HG03571 (cell line): ENCODE data around the gene EDN2.

Experiments used
- ATAC-seq: cut with Tn5 transposase; IDR thresholded peaks from one replicate; pipeline ENCODE4 v1.9.1; 2021; ENCODE audit not compliant: unreplicated experiment

EDN2 gene

DNA sequence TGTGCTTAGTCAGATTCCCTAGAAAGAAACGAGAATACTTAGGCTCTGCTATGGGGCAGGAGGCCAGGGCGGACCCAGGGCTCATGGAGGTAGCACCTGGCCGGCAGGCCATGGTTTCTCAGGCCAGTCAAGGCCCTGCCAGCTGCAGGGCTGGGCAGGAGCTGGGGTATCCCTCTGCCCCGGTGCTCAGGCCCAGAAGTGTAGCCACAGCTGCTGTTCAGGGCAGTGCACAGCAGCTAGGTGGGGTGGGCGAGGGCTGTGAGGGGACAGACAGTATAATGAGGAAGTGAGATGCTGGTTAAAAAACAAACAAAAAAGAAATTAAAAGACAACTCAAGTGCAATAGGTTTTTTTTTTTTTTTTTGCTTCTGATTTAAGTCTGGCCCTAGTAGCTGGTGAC, 34.0 kb upstream of the EDN2 start:
- ATAC-seq, result no peak

DNA sequence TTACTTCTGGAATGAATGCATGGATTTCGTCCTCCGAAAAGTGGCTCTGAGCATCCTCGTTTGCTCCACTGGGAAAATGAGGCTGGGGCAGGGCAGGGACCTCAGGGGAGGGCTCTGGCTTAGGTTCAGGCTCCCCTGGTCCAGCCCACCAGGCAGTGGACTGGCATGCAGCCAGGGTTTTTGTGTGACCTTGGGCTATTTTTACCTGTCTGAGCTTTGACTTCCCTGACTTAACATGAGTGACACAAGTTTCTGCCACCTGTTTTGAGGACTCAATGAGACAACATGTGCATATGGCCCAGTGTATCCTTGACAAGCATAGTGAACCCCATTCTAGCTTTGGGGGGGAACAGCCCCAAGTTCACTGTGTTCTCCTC, 32.6 kb upstream of the EDN2 start:
- no peak for ATAC-seq

DNA sequence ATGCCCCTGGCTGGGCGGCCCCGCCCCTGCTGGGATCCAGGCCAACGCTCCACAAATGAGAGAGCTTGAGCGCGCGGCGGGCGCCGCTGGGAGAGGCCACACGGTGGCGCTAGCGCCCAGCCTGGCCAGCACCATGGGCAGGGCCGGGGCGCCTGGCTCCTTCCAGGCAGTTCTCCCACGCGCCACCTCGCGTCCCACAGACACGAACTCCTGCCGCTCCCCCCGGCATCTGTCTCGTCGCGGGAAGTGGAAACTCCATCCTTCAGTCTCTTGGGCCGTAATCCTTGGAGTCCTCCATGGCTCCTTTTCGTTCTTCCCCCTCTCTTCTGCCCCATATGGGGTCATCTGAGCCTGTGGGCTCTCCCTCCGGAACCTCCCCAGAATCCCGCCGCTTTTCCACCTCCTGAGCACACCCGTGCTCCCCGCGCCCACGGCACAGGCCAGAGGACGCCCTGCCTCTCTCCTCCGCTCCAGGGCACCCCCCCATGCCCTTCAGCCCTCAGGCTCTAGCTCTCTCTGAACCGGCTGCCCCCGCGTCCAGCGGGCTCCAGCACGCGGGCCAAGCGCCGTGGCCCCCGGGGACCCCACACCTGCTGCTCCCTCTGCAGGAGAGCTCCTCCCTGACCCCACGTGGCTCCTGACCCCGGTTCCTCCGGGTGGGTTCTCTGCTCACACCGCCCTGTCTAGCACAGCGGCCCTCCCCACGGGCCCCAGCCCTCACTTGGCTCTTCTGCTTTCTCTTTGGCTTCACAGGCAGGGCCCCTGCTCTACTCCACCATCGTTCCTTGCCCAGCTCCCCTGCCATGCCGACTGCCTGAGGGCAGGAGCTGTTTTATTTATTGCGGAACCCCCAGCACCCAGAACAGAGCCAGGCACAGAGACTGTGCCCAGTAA, 31.9 kb upstream of the EDN2 start:
- peak; percentile 66 for ATAC-seq

DNA sequence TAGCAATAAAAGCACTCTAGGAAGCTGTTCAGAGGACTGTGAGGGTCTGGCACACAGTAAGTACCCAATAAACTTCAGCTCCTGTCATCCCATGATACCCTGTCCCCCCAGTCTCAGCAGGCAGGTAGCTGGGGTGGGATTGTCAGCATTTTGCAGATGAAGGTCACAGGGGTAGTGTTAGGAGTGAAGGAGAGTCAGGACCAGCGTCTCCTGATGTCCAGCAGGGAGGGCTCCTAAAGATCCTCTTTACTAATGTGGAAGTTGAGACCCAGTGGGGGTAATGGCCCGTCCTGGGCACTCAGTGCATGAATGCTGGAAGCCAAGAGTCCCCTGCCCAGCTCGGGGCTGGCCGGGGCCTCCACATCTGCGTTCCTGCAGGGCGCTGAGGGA, 31.3 kb upstream of the EDN2 start:
- ATAC-seq, result no peak

DNA sequence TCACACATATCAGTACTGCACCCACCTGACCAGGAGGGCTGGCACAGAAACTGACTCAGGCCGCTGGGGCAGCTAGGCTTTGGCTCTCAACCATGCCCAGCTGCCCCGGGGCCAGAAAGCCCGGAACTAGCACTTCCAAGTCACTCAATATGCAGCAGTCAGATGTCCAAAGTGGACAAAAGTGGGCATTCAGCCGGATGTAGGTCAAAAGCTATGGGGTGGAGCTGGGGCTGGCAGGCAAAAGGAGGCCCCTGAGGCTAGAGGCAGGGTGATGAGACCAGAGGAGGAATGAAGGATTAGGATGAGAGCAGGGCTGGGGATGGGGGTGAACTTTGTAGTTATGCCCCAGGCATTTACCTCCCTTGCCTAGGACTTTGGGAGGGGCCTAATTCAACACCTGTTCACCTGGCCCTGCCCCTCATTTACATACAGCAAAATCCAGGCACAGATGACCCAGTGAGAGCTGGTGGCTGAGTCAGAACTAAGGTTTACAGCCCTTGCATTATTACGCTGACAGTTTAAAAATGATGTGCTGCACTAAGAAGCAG, 30.7 kb upstream of the EDN2 start:
- no peak for ATAC-seq

DNA sequence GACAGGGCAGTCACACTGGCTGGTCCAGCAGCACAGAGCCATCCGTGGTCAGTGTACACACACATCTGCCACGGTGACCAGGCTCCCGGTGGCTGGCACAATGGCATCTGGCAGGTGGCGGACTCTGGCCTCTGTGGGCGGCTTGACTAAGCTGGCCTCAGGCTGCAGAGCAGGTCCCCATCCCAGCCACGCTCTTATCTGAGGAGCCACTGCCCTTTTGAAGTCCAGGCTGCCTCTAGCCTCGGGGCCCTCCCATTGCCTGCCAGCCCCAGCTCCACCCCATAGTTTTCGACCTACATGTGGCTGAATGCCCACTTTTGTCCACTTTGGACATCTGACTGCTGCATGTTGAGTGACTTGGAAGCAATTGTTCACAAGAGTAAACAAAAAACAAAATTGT, 29.9 kb upstream of the EDN2 start:
- no peak for ATAC-seq

DNA sequence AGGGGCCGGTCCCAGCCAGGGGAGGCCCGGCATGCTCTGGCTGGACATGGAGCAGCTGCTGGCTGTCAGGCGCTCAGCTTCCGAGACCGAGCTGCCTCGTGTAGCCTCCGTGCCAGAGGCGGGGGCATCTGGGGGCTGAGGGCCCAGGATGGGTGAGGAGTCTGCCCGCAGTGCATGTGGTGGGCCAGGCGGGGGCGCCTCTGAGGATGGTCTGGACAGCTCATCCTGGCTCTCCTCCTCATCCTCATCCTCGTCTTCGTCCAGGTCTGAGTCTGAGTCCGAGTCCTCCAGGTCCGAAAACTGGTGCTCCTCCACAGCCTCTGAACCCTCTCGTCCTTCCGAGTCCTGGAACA, 28.9 kb upstream of the EDN2 start:
- no peak for ATAC-seq

DNA sequence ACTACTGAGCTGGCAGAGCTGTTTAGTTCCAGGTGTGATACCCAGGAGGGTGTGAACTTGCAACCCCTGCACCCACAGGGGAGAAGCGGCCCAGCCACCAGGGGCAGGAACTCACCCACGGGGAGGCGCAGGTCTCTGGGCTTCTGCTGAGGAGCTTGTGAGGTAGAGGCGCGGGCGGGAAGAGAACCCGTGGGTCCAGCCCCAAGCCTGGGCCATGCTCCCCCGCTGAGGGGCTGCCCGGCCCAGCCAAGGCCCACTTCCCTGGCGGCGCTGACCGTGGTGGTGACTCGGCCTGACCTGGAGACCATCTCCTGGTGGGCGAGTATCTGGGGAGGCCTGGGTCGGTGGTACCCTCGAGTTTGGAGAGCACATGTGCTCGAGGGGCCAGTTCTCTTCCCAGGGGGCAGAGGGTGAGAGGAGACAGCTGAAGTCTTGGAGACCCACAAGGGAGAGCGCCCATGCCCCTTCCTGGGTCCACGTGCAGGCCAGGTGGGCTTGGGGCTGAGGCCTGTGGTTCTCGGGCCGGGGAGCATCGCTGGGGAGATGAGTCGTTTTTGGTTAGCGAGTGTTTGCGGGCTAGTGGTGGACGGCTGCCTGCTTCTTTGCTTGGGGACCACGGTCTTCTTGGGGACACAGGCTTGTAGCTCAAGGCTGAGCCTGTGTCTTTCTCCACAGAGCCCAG, 28.4 kb upstream of the EDN2 start:
- ATAC-seq, result no peak

DNA sequence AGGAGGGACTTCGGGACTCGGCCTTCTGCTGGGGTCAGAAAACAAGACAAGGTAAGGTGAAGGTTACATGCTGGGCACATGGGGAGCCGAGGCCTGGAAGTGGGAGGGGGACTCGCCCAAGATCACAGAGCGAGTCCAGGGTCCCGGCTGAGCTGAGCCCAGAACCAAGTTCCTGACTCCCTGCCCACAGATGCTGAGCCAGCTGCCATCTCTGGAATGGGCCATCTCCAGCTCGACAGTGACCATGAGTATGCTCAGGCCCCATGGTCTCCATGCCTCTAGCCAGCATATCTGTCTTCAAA, 26.7 kb upstream of the EDN2 start:
- no peak for ATAC-seq

DNA sequence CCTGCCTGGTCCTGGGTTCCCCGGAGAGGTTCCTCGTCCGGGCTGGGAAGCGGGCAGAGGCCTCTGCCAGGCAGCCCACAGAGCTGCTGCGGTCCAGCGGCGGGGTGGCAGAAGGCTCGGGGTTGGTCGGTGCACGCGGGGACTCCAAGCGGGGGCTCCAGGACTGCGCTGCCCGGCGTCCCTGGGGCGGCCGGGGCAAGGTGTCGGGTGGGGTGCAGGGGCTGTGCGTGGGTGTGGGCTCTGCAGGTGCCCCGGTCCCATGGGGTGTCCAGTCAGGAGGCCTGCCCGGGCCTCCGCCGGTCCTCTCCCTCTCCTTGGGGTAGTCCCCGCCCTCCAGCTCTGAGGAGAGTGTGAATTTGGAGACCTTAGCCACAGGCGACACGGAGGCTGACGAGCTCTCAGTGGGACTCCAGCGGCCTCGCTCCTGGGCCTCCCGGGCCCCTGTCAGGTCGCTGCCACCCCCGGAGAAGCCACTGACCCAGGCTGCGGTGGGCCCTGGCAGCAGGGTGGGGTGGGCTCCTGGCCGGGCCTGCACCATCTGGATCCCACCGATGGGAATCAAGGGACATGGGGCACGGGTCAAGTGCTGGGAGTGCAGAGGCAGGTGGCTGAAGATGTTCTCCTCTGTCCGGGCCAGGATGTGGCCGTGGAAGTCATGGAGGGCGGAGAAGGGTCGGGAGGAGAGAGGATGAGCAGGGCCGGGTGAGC, 26.2 kb upstream of the EDN2 start:
- no peak for ATAC-seq

DNA sequence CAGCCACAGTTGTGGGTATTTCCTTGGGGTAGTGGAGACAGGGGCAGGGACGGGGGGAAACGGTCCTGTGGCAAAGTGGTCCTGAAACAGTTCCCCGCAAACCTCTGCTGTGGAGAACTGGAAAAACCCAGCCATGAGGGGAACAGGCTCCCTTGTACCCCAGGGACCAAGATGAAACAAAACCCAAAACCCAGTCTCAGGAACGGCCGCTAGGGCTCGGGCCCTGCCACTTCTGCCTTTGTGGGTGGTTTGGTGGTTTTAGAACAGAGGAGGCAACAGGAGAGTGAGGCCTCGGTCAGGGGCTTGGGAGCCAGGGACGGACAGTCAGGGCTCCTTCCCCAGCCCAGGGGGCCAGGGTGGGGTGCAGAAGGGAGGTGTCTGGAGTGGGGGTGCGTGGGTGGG, 24.8 kb upstream of the EDN2 start:
- ATAC-seq, result no peak

DNA sequence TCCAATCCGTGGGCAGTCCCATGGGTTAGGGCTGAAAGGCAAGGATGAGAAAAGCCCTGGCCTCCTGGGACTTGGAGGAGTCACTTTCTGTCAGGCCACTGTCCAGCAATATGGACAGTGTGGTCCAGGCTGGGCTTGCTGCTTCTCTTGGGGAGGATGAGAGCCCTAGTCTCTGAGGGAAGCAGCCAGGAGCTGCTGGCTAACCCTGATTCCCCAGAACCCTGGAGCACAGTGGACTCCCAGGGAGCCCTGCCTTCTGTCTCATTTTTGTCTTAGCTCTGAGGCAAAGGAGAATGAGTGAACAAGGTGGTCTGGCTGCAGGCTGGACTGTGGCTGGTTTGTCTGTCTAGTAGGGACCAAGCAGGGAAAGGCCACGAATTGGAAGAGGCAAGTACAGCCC, 23.8 kb upstream of the EDN2 start:
- ATAC-seq, result no peak

DNA sequence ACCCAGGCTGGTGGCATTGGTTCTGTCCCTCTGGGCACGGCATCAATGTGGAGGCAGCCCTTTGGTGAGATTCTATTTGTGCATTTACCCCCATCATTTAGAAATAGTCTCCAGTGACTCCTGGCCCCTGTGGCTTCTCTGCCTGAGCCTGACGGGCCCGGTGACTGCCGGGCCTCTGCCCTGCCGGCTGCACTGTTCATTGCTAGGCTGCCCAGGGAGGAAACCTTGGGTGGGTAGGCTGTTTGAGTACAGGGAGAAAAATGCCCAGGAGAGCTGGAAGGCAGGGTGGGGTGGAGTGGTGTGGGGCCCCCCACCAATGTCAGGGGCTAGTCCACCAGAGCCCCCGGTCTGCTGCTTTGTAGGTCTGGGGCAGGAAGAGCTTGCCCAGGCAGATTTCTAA, 23.4 kb upstream of the EDN2 start:
- no peak for ATAC-seq

DNA sequence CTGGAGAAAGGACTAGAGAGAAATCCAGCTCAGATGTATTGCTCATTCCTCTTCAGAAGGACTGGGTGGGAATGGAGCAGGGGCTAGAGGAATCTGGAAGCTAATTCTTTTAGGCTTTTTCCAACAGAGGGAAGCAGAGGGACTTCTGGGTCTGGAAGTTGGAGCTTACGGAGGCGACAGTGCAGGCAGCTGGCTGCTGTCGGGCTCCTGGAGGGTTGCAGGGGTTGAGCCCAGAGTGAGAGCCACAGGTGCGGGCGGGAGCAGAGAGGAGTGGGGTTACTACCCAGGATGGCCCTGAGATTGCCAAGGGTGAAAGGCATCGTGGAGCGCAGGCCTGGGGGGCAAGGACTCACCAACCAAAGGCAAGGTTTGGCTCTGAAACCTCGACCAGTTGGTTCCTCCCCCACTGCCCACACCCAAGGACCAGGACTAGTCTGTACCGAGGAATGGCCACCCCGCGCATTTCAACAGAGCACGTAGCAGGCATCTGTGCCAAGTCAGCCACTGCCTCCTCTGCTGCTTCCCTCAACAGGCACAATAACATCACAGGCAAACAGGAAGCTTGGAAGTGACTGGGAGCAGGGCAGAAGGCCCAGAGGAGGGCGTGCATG, 22.7 kb upstream of the EDN2 start:
- ATAC-seq, result no peak

DNA sequence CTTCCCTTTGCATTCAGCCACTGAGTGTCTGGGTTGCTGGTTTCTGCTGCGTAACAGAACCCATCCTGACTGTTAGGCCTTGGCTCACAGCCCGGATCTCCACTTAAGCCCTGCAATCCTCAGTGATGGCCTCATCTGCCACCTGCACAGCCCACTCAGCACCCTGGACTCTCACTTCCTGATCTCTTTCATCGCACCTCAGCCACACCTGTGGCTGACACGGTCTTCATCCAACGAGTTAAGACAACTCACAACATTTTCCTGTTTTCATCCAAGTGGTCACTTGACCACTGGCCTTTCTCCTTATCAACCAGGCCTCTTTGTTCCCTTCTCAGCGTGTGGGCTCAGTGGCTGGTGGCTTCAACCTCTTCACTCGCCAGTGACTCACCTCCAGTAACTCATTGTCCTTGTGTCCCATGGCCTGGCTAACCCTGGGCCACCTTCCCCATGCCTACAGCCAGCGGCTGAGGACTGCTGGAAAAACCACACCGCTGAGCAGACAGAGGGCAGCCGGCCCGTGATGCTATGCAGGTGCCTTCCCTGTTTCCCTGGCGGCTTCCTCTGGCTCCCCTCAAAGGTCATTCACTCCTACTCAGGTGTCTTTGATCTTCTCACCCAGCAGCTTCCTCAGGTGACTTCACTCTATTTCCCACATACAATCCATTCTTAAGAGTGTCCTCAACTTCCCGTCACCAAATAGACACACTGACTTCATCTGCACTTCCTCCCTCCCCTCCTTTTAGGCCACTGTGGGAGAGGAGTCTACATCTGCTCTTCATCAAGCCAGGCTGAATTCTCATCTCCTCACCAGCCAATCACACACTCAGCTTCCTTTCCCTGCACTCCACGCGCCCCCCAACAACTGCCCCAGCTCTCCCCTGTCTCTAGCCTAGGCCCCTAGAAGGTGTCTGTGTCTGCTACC, 19.9 kb upstream of the EDN2 start:
- ATAC-seq, result no peak

DNA sequence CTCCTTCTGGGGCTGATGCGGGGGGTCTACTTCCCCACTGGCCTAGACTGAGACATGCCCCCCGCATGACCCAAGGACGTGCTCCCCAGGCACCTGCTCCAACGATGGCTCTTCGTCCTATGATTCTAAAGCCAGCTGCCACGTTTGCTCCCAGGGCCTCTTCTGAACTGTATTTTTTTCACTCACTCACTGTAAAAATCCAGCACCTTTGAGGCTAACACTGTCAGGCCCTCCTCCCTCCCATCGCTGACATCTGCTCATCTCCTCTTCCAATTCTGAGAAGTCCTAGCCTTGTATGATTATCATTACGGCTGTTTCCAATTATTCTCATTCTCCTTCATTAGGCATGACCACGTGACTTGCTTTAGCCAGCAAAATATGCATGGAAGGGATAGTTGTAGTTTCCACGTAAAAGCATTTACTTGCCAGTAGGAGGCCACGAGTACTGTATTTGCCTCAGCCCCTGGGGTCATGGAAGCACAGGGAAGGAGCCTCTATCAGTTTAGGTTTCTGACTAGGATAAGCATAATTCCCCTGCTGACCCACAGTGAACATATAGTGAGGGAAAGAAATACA, 19.1 kb upstream of the EDN2 start:
- ATAC-seq, result no peak

DNA sequence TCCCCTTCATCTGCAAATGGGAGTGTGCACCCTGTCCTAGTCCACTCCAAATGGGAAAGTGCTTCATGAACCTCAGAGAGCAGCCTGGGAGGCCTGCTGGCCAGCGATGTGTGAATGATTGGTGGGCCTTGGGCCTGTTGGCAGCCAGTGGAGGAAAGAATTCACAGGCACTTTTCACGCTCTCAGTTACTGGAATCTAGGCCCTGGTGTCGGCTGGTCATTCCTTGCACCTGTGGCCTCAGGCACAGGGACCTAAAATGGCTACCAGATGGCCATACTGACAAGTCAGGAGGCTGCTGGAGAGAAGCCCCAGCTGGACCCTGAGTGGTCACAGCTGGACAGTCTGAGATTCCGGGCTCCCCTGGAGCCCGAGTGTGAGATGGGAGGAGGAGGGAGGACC, 18.4 kb upstream of the EDN2 start:
- ATAC-seq, result no peak

DNA sequence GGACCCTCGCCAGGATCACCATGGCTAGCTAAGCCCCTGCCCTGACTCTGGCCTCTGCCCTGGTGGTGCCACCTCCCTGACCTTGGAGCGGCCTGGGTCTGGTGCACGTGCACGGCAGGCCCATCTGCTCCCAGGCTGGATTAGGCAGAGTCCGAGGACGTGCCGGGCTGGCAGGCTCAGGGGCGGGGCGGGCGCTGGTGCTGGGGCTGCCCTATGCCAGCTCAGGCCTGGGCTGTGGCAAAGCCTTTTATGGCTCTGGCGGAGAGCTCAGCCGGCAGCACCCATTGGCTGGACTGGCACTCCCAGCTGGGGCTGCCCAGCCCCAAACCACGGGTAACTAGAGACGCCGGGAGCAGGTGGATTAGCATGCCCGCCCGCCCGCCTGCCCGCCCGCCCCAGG, 17.1 kb upstream of the EDN2 start:
- no peak for ATAC-seq

DNA sequence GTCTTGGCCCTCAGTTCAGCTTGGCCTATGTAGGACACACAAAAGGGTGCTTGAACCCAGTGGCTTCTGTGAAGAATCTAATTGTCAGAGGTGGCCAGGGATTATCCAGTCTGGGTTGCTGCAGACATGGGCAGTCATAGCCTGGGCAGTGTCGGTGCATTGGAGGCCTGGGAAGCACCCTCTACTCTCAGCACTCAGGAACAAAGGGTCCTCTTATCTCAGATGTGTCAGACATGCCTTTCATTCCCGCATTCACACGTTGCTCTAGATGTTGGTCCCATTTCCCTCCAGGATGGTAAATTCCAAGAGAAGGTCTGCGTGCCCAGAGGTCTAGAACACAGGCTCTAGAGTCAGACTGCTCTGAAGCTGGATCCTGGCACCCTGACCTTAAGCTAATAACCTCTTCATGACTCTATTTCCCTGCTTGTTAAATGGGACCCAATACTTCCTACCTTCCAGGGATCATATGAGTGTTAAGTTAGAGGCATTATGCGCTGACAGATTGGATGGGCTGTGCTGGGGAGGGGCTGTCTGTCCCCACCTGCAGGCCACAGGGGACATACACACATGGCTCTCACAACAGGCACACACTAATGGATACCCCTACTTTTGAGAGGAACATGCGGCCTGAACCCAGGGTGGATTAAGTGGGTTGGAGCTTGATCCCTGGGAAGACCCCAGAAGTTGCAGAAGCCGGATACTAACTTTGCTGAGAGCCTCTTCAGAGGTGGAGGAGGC, 16.5 kb upstream of the EDN2 start:
- no peak for ATAC-seq

DNA sequence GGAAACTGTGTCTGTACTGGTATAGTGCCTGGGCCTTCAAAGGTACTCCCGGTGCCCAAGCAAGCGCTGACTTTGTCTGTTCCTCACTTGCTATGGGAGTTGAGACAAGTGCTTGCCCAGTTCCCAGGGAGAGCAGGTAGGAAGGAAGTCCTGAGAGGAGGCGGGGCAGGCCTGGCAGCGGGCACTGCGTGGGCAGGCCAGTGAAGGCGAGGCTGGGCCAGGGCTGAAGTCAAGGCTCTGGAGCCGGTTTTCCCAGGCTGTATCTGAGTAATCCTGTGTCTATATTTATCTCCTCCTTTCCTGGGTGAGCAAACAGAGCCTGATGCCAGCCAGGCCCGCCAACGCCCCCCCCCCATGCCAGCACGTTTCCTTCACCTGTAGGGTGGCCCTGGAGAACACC, 15.9 kb upstream of the EDN2 start:
- ATAC-seq, result no peak
